ENCODE measurements around the gene BOC.

BOC gene

DNA sequence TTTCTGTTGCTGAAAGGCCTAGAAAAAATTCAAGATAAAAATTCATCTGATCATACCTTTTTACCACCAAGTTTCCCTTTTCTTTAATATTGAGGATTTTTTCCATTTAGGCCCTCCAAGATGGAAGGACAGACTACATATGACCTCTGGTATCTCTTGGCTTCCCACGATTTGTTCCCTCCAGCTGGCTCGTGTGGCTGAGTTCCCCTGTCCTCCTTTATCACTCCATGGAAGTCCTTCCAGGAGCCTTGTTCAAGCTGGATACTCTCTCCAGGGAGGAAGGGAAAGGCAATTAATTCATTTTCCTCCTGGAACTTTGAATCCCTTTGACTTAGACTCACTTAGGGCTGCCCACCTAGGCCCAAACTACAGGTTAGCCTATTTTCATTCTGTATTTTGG is 119.4 kb downstream of the BOC start:
- Histone ChIP-seq H3K79me2 (no peaks in the 10 kb centered on the region), H3K36me3 (ENCODE audit: control insufficient read depth, insufficient read depth, low read length) (no peaks in the 10 kb centered on the region), H3K27ac (no peak overlapping the region), H3K4me1 (no peaks in the 10 kb centered on the region), H3K4me2 (ENCODE audit: low read length) (no peak overlapping the region), H3K9ac (no peak overlapping the region), H3K4me3 (ENCODE audit: low read depth, low read length) (no peak overlapping the region), H3K9me3 (ENCODE audit: control insufficient read depth, low read length) (no peaks in the 10 kb centered on the region), H2AFZ (no peak overlapping the region), H3K27me3 (ENCODE audit: control insufficient read depth, insufficient read depth, low read length) (no peaks in the 10 kb centered on the region)
- no peak for TF ChIP-seq CTCF (IDR thresholded peaks at IDR 0.05)

DNA sequence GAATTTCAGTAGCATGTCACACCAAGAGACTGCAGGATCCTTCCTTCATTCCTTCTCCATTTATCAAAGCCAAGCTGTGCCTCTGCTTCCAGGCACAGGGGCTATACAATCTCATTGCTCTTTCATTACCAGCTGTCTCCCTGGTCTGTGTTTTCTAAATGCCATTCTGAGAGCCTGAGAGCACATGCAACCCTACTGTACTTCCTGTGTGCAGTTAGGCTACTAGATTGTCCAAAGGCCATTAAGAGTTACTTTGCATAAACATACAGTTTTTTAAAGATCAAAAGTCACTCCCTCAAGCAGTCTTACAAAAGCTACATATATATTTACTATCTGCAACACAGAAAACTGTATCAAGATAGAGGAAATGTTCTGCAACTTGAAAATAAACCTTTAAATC is 119.8 kb downstream of the BOC start:
- H3K9me3 ChIP-seq (ENCODE audit: control insufficient read depth, low read length), result no peaks in the 10 kb centered on the region
- TF ChIP-seq CTCF (IDR thresholded peaks at IDR 0.05), result no peak
- no peaks in the 10 kb centered on the region for H3K36me3 ChIP-seq (ENCODE audit: control insufficient read depth, insufficient read depth, low read length)
- no peak overlapping the region for H2AFZ ChIP-seq
- no peaks in the 10 kb centered on the region for H3K27me3 ChIP-seq (ENCODE audit: control insufficient read depth, insufficient read depth, low read length)
- H3K4me3 ChIP-seq (ENCODE audit: low read depth, low read length), result no peak overlapping the region
- no peak overlapping the region for H3K9ac ChIP-seq
- H3K4me1 ChIP-seq, result no peaks in the 10 kb centered on the region
- no peak overlapping the region for H3K27ac ChIP-seq
- no peaks in the 10 kb centered on the region for H3K79me2 ChIP-seq
- no peak overlapping the region for H3K4me2 ChIP-seq (ENCODE audit: low read length)
